ENCODE results near the gene TBPL1. TPM values are rescaled to one million over a fixed set of nuclear protein-coding genes. Genes with fewer than 3 reads are reported as not detected.

The TBPL1 gene
- total RNA-seq, 1 experiment from 2014 or later = 42.1 TPM

DNA sequence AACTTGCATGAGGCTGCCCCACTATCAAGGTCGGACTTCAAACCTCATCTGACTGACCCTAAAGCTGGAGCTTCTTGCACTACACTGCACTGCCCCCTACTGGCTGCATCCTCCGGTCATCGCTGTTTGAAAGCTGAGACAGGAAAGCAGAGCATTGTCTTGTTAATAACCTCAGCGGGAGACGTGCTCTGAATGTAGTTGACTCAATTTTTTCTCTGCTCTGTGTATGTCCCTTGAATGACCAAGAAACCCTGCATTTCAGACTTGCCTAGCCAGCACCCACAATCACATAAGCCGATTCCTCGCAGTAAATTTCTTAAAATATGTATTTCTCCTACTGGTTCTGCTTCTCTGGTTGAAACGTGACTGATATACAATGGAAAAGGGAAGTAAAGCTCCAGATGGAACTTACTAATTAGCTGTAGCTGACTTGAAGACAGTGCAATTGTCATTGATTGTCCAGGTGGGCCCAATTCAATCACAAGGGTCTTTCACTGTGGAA lies 36.3 kb upstream of the TBPL1 start (continued):
- TF ChIP-seq, protein P1, sequence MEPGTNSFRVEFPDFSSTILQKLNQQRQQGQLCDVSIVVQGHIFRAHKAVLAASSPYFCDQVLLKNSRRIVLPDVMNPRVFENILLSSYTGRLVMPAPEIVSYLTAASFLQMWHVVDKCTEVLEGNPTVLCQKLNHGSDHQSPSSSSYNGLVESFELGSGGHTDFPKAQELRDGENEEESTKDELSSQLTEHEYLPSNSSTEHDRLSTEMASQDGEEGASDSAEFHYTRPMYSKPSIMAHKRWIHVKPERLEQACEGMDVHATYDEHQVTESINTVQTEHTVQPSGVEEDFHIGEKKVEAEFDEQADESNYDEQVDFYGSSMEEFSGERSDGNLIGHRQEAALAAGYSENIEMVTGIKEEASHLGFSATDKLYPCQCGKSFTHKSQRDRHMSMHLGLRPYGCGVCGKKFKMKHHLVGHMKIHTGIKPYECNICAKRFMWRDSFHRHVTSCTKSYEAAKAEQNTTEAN (CRISPR knock-in tag; IDR thresholded peaks at IDR 0.05) = no peak
- TF ChIP-seq ZBTB21 (CRISPR knock-in tag; IDR thresholded peaks at IDR 0.05; ENCODE audit: borderline replicate concordance) = no peak
- TF ChIP-seq SP1 (CRISPR knock-in tag; conservative IDR thresholded peaks at IDR 0.05) = peak; percentile 45; the same call in 1 of the 2 replicates
- TF ChIP-seq, protein P2, sequence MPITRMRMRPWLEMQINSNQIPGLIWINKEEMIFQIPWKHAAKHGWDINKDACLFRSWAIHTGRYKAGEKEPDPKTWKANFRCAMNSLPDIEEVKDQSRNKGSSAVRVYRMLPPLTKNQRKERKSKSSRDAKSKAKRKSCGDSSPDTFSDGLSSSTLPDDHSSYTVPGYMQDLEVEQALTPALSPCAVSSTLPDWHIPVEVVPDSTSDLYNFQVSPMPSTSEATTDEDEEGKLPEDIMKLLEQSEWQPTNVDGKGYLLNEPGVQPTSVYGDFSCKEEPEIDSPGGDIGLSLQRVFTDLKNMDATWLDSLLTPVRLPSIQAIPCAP (CRISPR knock-in tag; IDR thresholded peaks at IDR 0.05) = no peak
- no peak for TF ChIP-seq ZNF671 (CRISPR knock-in tag; IDR thresholded peaks at IDR 0.05)
- TF ChIP-seq RELA (CRISPR knock-in tag; IDR thresholded peaks at IDR 0.05; ENCODE audit: borderline replicate concordance) = no peak
- no peak for TF ChIP-seq MXD4 (CRISPR knock-in tag; IDR thresholded peaks at IDR 0.05; ENCODE audit: borderline replicate concordance)

DNA sequence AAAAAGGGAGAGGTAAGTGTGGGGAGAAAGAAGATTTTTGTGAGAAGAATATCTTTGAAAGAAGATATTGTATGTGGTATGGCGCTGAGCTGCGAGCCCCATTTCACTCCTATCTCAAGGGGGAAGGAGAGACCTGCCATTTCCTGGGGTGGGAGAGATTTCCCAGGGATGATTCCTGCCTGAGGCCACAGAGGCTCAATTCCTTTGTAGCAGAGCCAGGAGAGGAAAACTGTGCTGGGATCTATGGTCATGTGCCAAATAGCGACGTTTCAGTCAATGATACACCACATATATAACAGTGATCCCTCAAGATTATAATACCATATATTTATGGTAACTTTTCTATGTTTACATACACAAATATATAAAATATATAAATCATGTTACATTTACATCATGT lies 35.2 kb upstream of the TBPL1 start:
- H3K4me1 Mint-ChIP-seq = peaks cover 27% of the 10 kb centered on the region
- ChIA-PET CTCF (interaction anchor here (2.1 to 5.3 kb wide), 4 partner anchors 79 to 349 kb away, joined by 5 to 98 read pairs (median 44); no protein-coding TSS in a partner anchor), POLR2A (no interaction called here)
- ATAC-seq (no peak), DNase-seq (ENCODE audit: low spot score) (no peak)
- TF ChIP-seq FOXK1 (CRISPR knock-in tag; IDR thresholded peaks at IDR 0.05) = no peak
- no peak for TF ChIP-seq RELA (CRISPR knock-in tag; IDR thresholded peaks at IDR 0.05; ENCODE audit: borderline replicate concordance)
- TF ChIP-seq, protein P3, sequence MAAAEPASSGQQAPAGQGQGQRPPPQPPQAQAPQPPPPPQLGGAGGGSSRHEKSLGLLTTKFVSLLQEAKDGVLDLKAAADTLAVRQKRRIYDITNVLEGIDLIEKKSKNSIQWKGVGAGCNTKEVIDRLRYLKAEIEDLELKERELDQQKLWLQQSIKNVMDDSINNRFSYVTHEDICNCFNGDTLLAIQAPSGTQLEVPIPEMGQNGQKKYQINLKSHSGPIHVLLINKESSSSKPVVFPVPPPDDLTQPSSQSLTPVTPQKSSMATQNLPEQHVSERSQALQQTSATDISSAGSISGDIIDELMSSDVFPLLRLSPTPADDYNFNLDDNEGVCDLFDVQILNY (CRISPR knock-in tag; IDR thresholded peaks at IDR 0.05) = no peak
- TF ChIP-seq, protein P4, sequence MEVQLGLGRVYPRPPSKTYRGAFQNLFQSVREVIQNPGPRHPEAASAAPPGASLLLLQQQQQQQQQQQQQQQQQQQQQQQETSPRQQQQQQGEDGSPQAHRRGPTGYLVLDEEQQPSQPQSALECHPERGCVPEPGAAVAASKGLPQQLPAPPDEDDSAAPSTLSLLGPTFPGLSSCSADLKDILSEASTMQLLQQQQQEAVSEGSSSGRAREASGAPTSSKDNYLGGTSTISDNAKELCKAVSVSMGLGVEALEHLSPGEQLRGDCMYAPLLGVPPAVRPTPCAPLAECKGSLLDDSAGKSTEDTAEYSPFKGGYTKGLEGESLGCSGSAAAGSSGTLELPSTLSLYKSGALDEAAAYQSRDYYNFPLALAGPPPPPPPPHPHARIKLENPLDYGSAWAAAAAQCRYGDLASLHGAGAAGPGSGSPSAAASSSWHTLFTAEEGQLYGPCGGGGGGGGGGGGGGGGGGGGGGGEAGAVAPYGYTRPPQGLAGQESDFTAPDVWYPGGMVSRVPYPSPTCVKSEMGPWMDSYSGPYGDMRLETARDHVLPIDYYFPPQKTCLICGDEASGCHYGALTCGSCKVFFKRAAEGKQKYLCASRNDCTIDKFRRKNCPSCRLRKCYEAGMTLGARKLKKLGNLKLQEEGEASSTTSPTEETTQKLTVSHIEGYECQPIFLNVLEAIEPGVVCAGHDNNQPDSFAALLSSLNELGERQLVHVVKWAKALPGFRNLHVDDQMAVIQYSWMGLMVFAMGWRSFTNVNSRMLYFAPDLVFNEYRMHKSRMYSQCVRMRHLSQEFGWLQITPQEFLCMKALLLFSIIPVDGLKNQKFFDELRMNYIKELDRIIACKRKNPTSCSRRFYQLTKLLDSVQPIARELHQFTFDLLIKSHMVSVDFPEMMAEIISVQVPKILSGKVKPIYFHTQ (CRISPR knock-in tag; IDR thresholded peaks at IDR 0.05) = no peak
- no peak for TF ChIP-seq OVOL2 (CRISPR knock-in tag; IDR thresholded peaks at IDR 0.05; ENCODE audit: borderline replicate concordance)
- TF ChIP-seq, protein P5, sequence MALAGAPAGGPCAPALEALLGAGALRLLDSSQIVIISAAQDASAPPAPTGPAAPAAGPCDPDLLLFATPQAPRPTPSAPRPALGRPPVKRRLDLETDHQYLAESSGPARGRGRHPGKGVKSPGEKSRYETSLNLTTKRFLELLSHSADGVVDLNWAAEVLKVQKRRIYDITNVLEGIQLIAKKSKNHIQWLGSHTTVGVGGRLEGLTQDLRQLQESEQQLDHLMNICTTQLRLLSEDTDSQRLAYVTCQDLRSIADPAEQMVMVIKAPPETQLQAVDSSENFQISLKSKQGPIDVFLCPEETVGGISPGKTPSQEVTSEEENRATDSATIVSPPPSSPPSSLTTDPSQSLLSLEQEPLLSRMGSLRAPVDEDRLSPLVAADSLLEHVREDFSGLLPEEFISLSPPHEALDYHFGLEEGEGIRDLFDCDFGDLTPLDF (CRISPR knock-in tag; IDR thresholded peaks at IDR 0.05) = no peak
- TF ChIP-seq, protein P1 (CRISPR knock-in tag; IDR thresholded peaks at IDR 0.05) = no peak
- no peak overlapping the region for H3K27ac Mint-ChIP-seq
- H3K27me3 Mint-ChIP-seq (ENCODE audit: low read depth) = no peaks in the 10 kb centered on the region
- peaks cover 8% of the 10 kb centered on the region; the same call in 1 of the 2 replicates for H3K36me3 Mint-ChIP-seq
- H3K9me3 Mint-ChIP-seq = peaks cover 11% of the 10 kb centered on the region
- no peak overlapping the region for H3K4me3 Mint-ChIP-seq

DNA sequence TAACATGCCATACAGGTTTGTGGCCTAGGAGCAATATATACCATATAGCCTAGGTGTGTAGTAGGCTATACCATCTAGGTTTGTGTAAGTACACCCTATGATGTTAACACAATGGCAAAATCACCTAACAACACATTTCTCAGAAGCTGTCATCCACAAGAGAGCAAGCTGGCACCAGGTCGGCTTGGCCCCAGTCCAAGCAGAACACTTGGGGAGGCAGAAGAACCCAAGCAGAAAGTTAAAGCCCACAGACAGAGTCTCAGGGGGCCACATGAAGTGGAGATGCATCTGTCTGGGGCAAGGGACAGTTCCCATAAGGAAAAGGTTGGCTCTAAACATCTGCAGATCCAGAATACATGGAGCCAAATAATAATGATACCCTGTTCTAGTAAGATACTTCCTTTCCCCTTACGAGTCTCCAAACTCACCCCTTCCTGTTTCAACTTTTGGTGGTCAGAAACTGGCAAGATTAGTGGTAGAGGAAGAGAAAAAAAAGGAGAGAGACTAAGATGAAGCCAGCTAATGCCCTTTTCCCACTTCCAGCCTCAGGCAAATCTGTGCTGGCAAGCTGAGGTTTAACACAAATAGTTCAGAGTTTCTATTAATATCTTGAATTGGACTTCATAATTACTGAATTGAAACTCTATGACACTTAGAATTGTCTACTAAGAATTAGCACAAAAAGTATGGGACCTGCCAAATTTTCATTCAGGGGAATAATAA lies 34.7 kb upstream of the TBPL1 start:
- Mint-ChIP-seq H3K36me3 (peaks cover 5% of the 10 kb centered on the region; the same call in 1 of the 2 replicates), H3K9me3 (peaks cover 5% of the 10 kb centered on the region), H3K27ac (no peak overlapping the region), H3K27me3 (ENCODE audit: low read depth) (no peaks in the 10 kb centered on the region), H3K4me1 (peaks cover 27% of the 10 kb centered on the region), H3K4me3 (no peak overlapping the region)
- POLR2A ChIA-PET = no interaction called here
- ATAC-seq (no peak), DNase-seq (ENCODE audit: low spot score) (no peak)
- CTCF ChIA-PET = interaction anchor here (2.1 to 5.3 kb wide), 3 partner anchors 80 to 178 kb away, joined by 5 to 98 read pairs (median 26); no protein-coding TSS in a partner anchor
- TF ChIP-seq, protein P6, sequence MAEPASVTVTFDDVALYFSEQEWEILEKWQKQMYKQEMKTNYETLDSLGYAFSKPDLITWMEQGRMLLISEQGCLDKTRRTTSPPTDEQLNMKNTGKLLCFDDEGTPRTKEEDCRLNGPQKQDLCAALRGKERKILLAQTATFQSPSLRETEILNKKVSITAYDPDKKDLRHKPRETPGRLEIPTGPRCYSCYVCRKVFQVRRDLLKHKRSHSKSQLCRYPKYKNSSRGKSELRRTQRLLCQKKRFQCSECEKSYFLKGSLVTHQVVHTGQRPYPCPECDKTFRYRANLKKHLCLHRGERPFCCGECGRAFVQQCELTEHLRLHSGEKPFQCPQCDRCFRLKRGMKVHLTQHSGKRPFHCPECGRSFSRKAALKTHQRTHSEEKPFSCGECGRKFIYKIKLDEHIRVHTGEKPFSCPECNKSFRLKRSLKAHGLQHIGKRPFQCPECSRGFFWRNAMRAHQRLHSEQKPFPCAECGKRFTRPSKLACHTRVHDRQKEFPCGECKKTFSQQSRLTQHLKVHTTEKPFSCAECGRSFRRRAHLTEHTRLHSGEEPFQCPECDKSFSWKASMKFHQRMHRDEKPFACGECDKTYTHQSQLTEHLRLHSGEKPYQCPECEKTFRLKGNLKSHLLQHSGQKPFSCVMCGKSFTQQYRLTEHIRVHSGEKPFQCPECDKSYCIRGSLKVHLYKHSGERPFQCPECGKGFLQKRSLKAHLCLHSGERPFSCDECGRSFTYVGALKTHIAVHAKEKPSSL (CRISPR knock-in tag; conservative IDR thresholded peaks at IDR 0.05) = no peak
- TF ChIP-seq JAZF1 (CRISPR knock-in tag; IDR thresholded peaks at IDR 0.05) (no peak), NFYB (CRISPR knock-in tag; conservative IDR thresholded peaks at IDR 0.05; ENCODE audit: low read depth) (no peak), FOXJ3 (CRISPR knock-in tag; IDR thresholded peaks at IDR 0.05; ENCODE audit: borderline replicate concordance) (no peak), SMAD3 (CRISPR knock-in tag; IDR thresholded peaks at IDR 0.05; ENCODE audit: borderline replicate concordance) (no peak), ZNF396 (CRISPR knock-in tag; IDR thresholded peaks at IDR 0.05; ENCODE audit: borderline replicate concordance) (no peak), ZNF232 (CRISPR knock-in tag; IDR thresholded peaks at IDR 0.05) (no peak)
- TF ChIP-seq, protein P5 (CRISPR knock-in tag; IDR thresholded peaks at IDR 0.05) = no peak
